GM12878 (cell line): ENCODE data around the gene TAF9. TPM values are rescaled to one million over a fixed set of nuclear protein-coding genes. Genes with fewer than 3 reads are reported as not detected.
A peak's percentile ranks its signal among the peaks of the same experiment; 100 is the strongest.

Experiments used
- ATF7 ChIP-seq: fragments of 450-650 bp; IDR thresholded peaks from 2 replicates; pipeline ENCODE4 v1.6.1; 2016; ENCODE audit warnings: low read depth, mild to moderate bottlenecking
- BACH1 ChIP-seq: fragments of 450-650 bp; IDR thresholded peaks from 2 replicates; pipeline ENCODE4 v1.6.1; 2017; ENCODE audit warnings: mild to moderate bottlenecking, borderline replicate concordance
- BHLHE40 ChIP-seq, 2 experiments: fragments of 450-650 bp in 1 of 2; IDR thresholded peaks; 2 replicates each; pipeline ENCODE4 v1.6.1; 2011 to 2017; ENCODE audit warnings: low read depth in 2 of 2, borderline replicate concordance in 1 of 2, improper control_type of control experiment in 1 of 2, low read length in 1 of 2, mild to moderate bottlenecking in 1 of 2
- BMI1 ChIP-seq: fragments of 450-650 bp; IDR thresholded peaks from 2 replicates; pipeline ENCODE4 v1.6.1; 2016; ENCODE audit warnings: mild to moderate bottlenecking, moderate library complexity, borderline replicate concordance
- CBFB ChIP-seq: IDR thresholded peaks from 2 replicates; pipeline ENCODE4 v1.6.1; 2016; ENCODE audit warnings: antibody characterized with exemption, low read depth
- CREB1 ChIP-seq: IDR thresholded peaks from 2 replicates; pipeline ENCODE4 v1.6.1; 2012; ENCODE audit warnings: low read depth, mild to moderate bottlenecking, inconsistent platforms
- E2F4 ChIP-seq: IDR thresholded peaks from 2 replicates; pipeline ENCODE4 v1.6.1; 2012; ENCODE audit warnings: low read depth, low read length, improper control_type of control experiment
- ESRRA ChIP-seq: IDR thresholded peaks from 2 replicates; pipeline ENCODE4 v1.6.1; 2012; ENCODE audit warnings: mild to moderate bottlenecking, low read length, improper control_type of control experiment
- HDGF ChIP-seq: fragments of 450-650 bp; IDR thresholded peaks from 2 replicates; pipeline ENCODE4 v1.6.1; 2016; ENCODE audit warnings: antibody characterized with exemption
- IKZF1 ChIP-seq: fragments of 450-650 bp; conservative IDR thresholded peaks from 2 replicates; pipeline ENCODE4 v1.6.1; 2017; ENCODE audit warnings: antibody characterized with exemption, mild to moderate bottlenecking
- MEF2A ChIP-seq: IDR thresholded peaks from 2 replicates; pipeline ENCODE4 v1.6.1; 2011; ENCODE audit warnings: low read depth, mild to moderate bottlenecking, low read length, moderate library complexity; ENCODE audit not compliant: insufficient read depth
- MLLT1 ChIP-seq: fragments of 450-650 bp; IDR thresholded peaks from 2 replicates; pipeline ENCODE4 v1.6.1; 2016; ENCODE audit warnings: mild to moderate bottlenecking
- MTA3 ChIP-seq: IDR thresholded peaks from 2 replicates; pipeline ENCODE4 v1.6.1; 2012; ENCODE audit warnings: low read length, inconsistent platforms, borderline replicate concordance
- MYB ChIP-seq: fragments of 150-350 bp; IDR thresholded peaks from 2 replicates; pipeline ENCODE4 v1.6.1; 2014; ENCODE audit warnings: mild to moderate bottlenecking, low read depth, low read length, borderline replicate concordance
- MYC ChIP-seq: IDR thresholded peaks from 2 replicates; pipeline ENCODE4 v1.6.1; 2011; ENCODE audit warnings: mild to moderate bottlenecking, low read length, moderate library complexity, inconsistent platforms; ENCODE audit not compliant: insufficient read depth, insufficient replicate concordance, insufficient read length, severe bottlenecking
- NBN ChIP-seq: fragments of 450-650 bp; IDR thresholded peaks from 2 replicates; pipeline ENCODE4 v1.6.1; 2016
- NFIC ChIP-seq: IDR thresholded peaks from 2 replicates; pipeline ENCODE4 v1.6.1; 2012; ENCODE audit warnings: low read depth, mild to moderate bottlenecking, inconsistent platforms, low read length, moderate library complexity
- NFXL1 ChIP-seq: fragments of 450-650 bp; IDR thresholded peaks from 2 replicates; pipeline ENCODE4 v1.6.1; 2017; ENCODE audit warnings: antibody characterized with exemption, mild to moderate bottlenecking, borderline replicate concordance
- NFYB ChIP-seq: IDR thresholded peaks from 2 replicates; pipeline ENCODE4 v1.6.1; 2011; ENCODE audit warnings: low read depth, mild to moderate bottlenecking, low read length, improper control_type of control experiment, moderate library complexity; ENCODE audit not compliant: insufficient read depth
- POLR2A ChIP-seq: IDR thresholded peaks from 2 replicates; pipeline ENCODE4 v1.6.1; 2011; ENCODE audit warnings: low read depth, mild to moderate bottlenecking, low read length
- RAD51 ChIP-seq: fragments of 450-650 bp; IDR thresholded peaks from 2 replicates; pipeline ENCODE4 v1.6.1; 2016; ENCODE audit warnings: moderate library complexity, mild to moderate bottlenecking, inconsistent platforms
- RUNX3 ChIP-seq: IDR thresholded peaks from 2 replicates; pipeline ENCODE4 v1.6.1; 2012; ENCODE audit warnings: low read length, inconsistent platforms
- SMARCA5 ChIP-seq: fragments of 450-650 bp; IDR thresholded peaks from 2 replicates; pipeline ENCODE4 v1.6.1; 2017; ENCODE audit warnings: mild to moderate bottlenecking
- TCF12 ChIP-seq: IDR thresholded peaks from 2 replicates; pipeline ENCODE4 v1.6.1; 2011; ENCODE audit warnings: low read depth, mild to moderate bottlenecking, low read length
- ZBTB11 ChIP-seq: fragments of 450-650 bp; formaldehyde crosslinking; IDR thresholded peaks from 2 replicates; pipeline ENCODE4 v1.5.0; 2022; ENCODE audit warnings: mild to moderate bottlenecking, missing genetic modification characterization
- ZNF217 ChIP-seq: fragments of 450-650 bp; IDR thresholded peaks from 2 replicates; pipeline ENCODE4 v1.6.1; 2017; ENCODE audit warnings: antibody characterized with exemption, mild to moderate bottlenecking
- ZNF274 ChIP-seq: IDR thresholded peaks from one replicate; pipeline ENCODE4 v1.8.0; 2011; ENCODE audit not compliant: insufficient read length, insufficient read depth
- ZNF384 ChIP-seq: IDR thresholded peaks from 2 replicates; pipeline ENCODE4 v1.6.1; 2012; ENCODE audit warnings: low read depth, mild to moderate bottlenecking, low read length, improper control_type of control experiment, borderline replicate concordance
- polyA plus RNA-seq, 11 experiments: library from polyadenylated mRNA; depleted of rRNA in 4 of 11; unstranded in 6 of 11; stranded (reverse) in 5 of 11; fragments of >200 nt; fragmentation: Nextera tagmentation in 4 of 11; fragmentation: Illumina TruSeq in 1 of 11; extraction: Ambion mirVana in 4 of 11; extraction: Trizol in 1 of 11; gene quantifications; 1 replicate in 1 of 11; 2 replicates in 10 of 11; pipeline versions ENCODE4 v1.2.1 to v1.2.3, GENCODE V29; 2011 to 2016; ENCODE audit warnings: inconsistent platforms in 2 of 11, missing spikeins in 2 of 11, low read depth in 1 of 11
- total RNA-seq, 4 experiments: library from RNA; depleted of rRNA in 3 of 4; stranded (reverse); fragments of >200 nt in 3 of 4; fragmentation: Illumina TruSeq in 1 of 4; extraction: Trizol in 1 of 4; gene quantifications; 2 replicates each; pipeline versions ENCODE4 v1.2.1 to v1.2.3, GENCODE V29; 2013 to 2021

TAF9 gene
- total and polyA plus RNA-seq, 10 of the 15 experiments (the other 5 are each of a cell fraction or from before 2014, with no cell fraction given) = 64.4 to 318 (median 150) TPM

GRCh38 chr5:69374911-69375446 is 5.7 kb upstream of the TAF9 start (continued):
- TF ChIP-seq MEF2A (peak; percentile 97), HDGF (0 out of 2 replicates have a peak, but pooled peaks have one; percentile 48), ZBTB11 (no peak), RAD51 (peak; percentile 21), MTA3 (no peak), MLLT1 (peak; percentile 80), ESRRA (no peak), BACH1 (0 out of 2 replicates have a peak, but pooled peaks have one; percentile 28), MYC (no peak), CBFB (no peak), NFIC (peak; percentile 66; the same call in 1 of the 2 replicates), E2F4 (no peak), NFYB (no peak), RUNX3 (peak; percentile 11; the same call in 1 of the 2 replicates), ZNF274 (no peak), IKZF1 (peak; percentile 80), CREB1 (0 out of 2 replicates have a peak, but pooled peaks have one; percentile 28), NBN (0 out of 2 replicates have a peak, but pooled peaks have one; percentile 73), BMI1 (peak; percentile 62; the same call in 1 of the 2 replicates), POLR2A (0 out of 2 replicates have a peak, but pooled peaks have one; percentile 31), ATF7 (peak; percentile 91), SMARCA5 (peak; percentile 72; the same call in 1 of the 2 replicates), ZNF217 (no peak), ZNF384 (no peak), BHLHE40 (IDR thresholded peaks at IDR 0.05; ENCODE audit: borderline replicate concordance in 1 of 2, low read depth in 2 of 2, low read length in 1 of 2) (peak in 1 of 2 experiments; percentile 15; a peak in 1 of 4 replicates), NFXL1 (no peak), TCF12 (no peak), MYB (no peak)
